Right lobe of liver (tissue), 6 donors: ENCODE measurements around the gene CACNA1B. TPM values are rescaled to one million over a fixed set of nuclear protein-coding genes. Genes with fewer than 3 reads are reported as not detected.
"Not testable (repeated sequence)": the region's sequence is repeated elsewhere in the genome, so short reads cannot be mapped to it uniquely, and the experiment has no call there.

Experiments
- ATAC-seq, 4 donors: fragments of 200-7000 bp; cut with Tn5 transposase; one replicate each; pipeline ENCODE4 v1.9.1; 2020; ENCODE audit warnings: mild to moderate bottlenecking in 4 of 4, moderate library complexity in 4 of 4
- DNase-seq, 3 donors: peaks; one replicate each; pipeline ENCODE4 v3.0.0-alpha.2; 2020
- H3K27ac ChIP-seq, 3 donors: fragments of 200-600 bp; one replicate each; pipeline ENCODE4 v1.8.0; 2022
- H3K27me3 ChIP-seq, 2 donors: fragments of 200-600 bp; one replicate each; pipeline ENCODE4 v1.8.0; 2022
- H3K36me3 ChIP-seq, 4 donors: fragments of 200-600 bp; sonication (generic) in 1 of 4; one replicate each; pipeline versions ENCODE4 v1.5.1 to v1.8.0; 2017 to 2022; ENCODE audit warnings: control low read depth in 1 of 4
- H3K4me1 ChIP-seq, 4 donors: fragments of 200-600 bp; sonication (generic) in 1 of 4; one replicate each; pipeline versions ENCODE4 v1.5.1 to v1.8.0; 2017 to 2022; ENCODE audit warnings: control low read depth in 1 of 4
- H3K4me3 ChIP-seq, 3 donors: fragments of 200-600 bp; one replicate each; pipeline ENCODE4 v1.8.0; 2022
- H3K9me3 ChIP-seq, 4 donors: fragments of 200-600 bp; sonication (generic) in 1 of 4; one replicate each; pipeline versions ENCODE4 v1.5.1 to v1.8.0; 2017 to 2022; ENCODE audit warnings: control low read depth in 1 of 4
- CTCF ChIP-seq, 4 donors: fragments of 200-600 bp in 3 of 4; fragments of 450-650 bp in 1 of 4; IDR thresholded peaks; one replicate each; pipeline versions ENCODE4 v1.5.1 to v1.8.0; 2016 to 2022; ENCODE audit warnings: antibody characterized with exemption in 4 of 4, mild to moderate bottlenecking in 2 of 4
- POLR2A ChIP-seq: fragments of 450-650 bp; IDR thresholded peaks from one replicate; pipeline ENCODE4 v1.6.1; 2017; ENCODE audit warnings: antibody characterized with exemption, mild to moderate bottlenecking
- WGBS: methylation state at CpG from one replicate; pipeline ENCODE4 v1.1.6; 2018; ENCODE audit warnings: low coverage, low lambda C conversion rate; ENCODE audit not compliant: insufficient coverage; ENCODE audit errors: missing lambda C conversion rate; 5-methylcytosine and 5-hydroxymethylcytosine counted together
- intact Hi-C, 2 donors: fragments of 100-400 bp; cut with DNase I; formaldehyde crosslinking; loops; one replicate each; pipeline versions ENCODE4 v1.11.2 to v1.14.1; 2022
- total RNA-seq, 6 experiments: library from RNA; depleted of rRNA in 2 of 6; stranded (reverse); fragments of >200 nt in 2 of 6; fragmentation: NEBNext Ultra II Directional in 3 of 6; extraction: Animal tissue kit (Norgen Biotek cat#: 25700) in 3 of 6; gene quantifications; one replicate each; pipeline versions ENCODE4 v1.1.0 to v1.2.4, GENCODE V29; 2016 to 2023
- donor health status: DM: no; HTN: yes; CAD: no.
- donor health status: DM: no; HTN: no; CAD: no.
- donor health status: DM: no; HTN: no; CAD: no.
- donor health status: DM: no; HTN: yes; CAD: no.
- donor health status: DM: no; HTN: yes; CAD: no.

CACNA1B gene
- total RNA-seq, 6 experiments from 2014 or later, result not detected

GRCh38 chr9:138017200-138017599 is 139.6 kb downstream of the CACNA1B start:
- intact Hi-C loops, result no loop called here
- ATAC-seq (no peak), DNase-seq (no peak)
- Histone ChIP-seq H3K4me1 (no peaks in the 10 kb centered on the region), H3K4me3 (no peak overlapping the region), H3K27me3 (peaks cover 0 to 4% of the 10 kb centered on the region in 2 donors), H3K36me3 (no peaks in the 10 kb centered on the region), H3K27ac (no peak overlapping the region), H3K9me3 (no peaks in the 10 kb centered on the region)
- no peak for TF ChIP-seq POLR2A
- TF ChIP-seq CTCF (IDR thresholded peaks at IDR 0.05), result no peak
- 75% methylated on average over 5 of the region's 13 CpGs for WGBS

GRCh38 chr9:138019514-138019913 is 141.9 kb downstream of the CACNA1B start:
- H3K36me3 ChIP-seq, H3K4me3 ChIP-seq, ATAC-seq, H3K27ac ChIP-seq, H3K4me1 ChIP-seq, DNase-seq, H3K9me3 ChIP-seq, intact Hi-C loops: not testable (repeated sequence)
- H3K27me3 ChIP-seq, result peaks cover 0 to 11% of the 10 kb centered on the region in 2 donors
- 67% methylated on average over 1 of the region's 10 CpGs for whole genome bisulfite sequencing

- WGBS, result 43% methylated on average over 1 of the region's 13 CpGs
- Histone ChIP-seq H3K4me3 (no peak overlapping the region), H3K9me3 (no peaks in the 10 kb centered on the region), H3K27me3 (peaks cover 0 to 11% of the 10 kb centered on the region in 2 donors), H3K36me3 (no peaks in the 10 kb centered on the region), H3K4me1 (no peaks in the 10 kb centered on the region), H3K27ac (no peak overlapping the region)
- no peak for ATAC-seq
- intact Hi-C loops, result loop anchor here in 1 of 2 donors (10.0 kb wide), 1 partner anchor 65 kb away; no protein-coding TSS in a partner anchor
- DNase-seq, result no peak
- TF ChIP-seq CTCF (IDR thresholded peaks at IDR 0.05), result no peak
- no peak for TF ChIP-seq POLR2A
Observed at GRCh38 chr9:138020120-138020794, 142.7 kb downstream of the CACNA1B start.

- H3K27ac ChIP-seq, result no peak overlapping the region
- H3K27me3 ChIP-seq, result peaks cover 0 to 11% of the 10 kb centered on the region in 2 donors
- H3K4me3 ChIP-seq, result no peak overlapping the region
- intact Hi-C loops, result loop anchor here in 1 of 2 donors (10.0 kb wide), 1 partner anchor 64 kb away; no protein-coding TSS in a partner anchor
- no peaks in the 10 kb centered on the region for H3K4me1 ChIP-seq
- H3K36me3 ChIP-seq, result no peaks in the 10 kb centered on the region
- no peaks in the 10 kb centered on the region for H3K9me3 ChIP-seq
- ATAC-seq (peak in 1 of 4 donors; percentile 5), DNase-seq (no peak)
- TF ChIP-seq CTCF (IDR thresholded peaks at IDR 0.05) (no peak), POLR2A (no peak)
- no CpG with 5 or more reads among the region's 5 CpGs for WGBS
Observed at GRCh38 chr9:138020795-138021182, 143.2 kb downstream of the CACNA1B start.

- intact Hi-C loops, result loop anchor here in 1 of 2 donors (10.0 kb wide), 1 partner anchor 63 kb away; no protein-coding TSS in a partner anchor
- TF ChIP-seq CTCF (IDR thresholded peaks at IDR 0.05), result no peak
- no peak for TF ChIP-seq POLR2A
- Histone ChIP-seq H3K27ac (no peak overlapping the region), H3K9me3 (no peaks in the 10 kb centered on the region), H3K4me3 (no peak overlapping the region), H3K4me1 (no peaks in the 10 kb centered on the region), H3K36me3 (no peaks in the 10 kb centered on the region), H3K27me3 (peaks cover 0 to 11% of the 10 kb centered on the region in 2 donors)
- DNase-seq, result no peak
- ATAC-seq, result no peak
- WGBS, result 52% methylated on average over 6 of the region's 15 CpGs
Observed at GRCh38 chr9:138021251-138022056, 143.9 kb downstream of the CACNA1B start.
